ENCODE measurements around the gene PALLD.

DNA sequence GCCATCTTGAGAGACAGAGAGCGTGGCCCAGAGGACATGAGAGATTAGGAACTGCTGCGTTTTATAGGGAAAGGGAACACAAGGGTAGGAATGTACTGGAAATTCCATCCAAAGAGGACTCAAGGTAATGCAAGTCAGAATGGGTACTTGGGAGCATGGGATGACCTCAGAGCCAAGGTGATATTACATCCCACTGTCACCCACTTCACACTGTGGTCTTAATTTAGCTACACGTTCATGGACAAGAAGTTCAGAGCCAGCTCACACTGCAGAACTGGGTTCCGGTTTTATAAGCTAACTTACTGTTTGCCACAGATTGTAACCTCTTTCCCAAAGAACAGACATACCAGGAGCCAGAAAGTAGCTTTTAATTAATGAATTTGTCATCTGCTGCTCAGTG lies 268.5 kb downstream of the PALLD start:
- TF ChIP-seq POLR2AphosphoS5 (IDR thresholded peaks at IDR 0.05; ENCODE audit: borderline replicate concordance, low read depth, low read length) = no peak
- TF ChIP-seq EZH2 (IDR thresholded peaks at IDR 0.05) = no peak

Data from SK-N-MC (cell line).